ENCODE results near the gene TNIK.

Gene TNIK

GRCh38 chr3:171044835-171045793 is 415.1 kb downstream of the TNIK start:
- no peak for DNase-seq
- intact Hi-C loops (cut with DNase I) = loop anchor here (5.0 kb wide), 1 partner anchor 522 kb away; no protein-coding TSS in a partner anchor

- intact Hi-C loops (cut with DNase I) = no loop called here
- no peak for DNase-seq
These were observed 415.8 kb downstream of the TNIK start for GRCh38 chr3:171044384-171044783.

GRCh38 chr3:171039674-171040073 is 420.5 kb downstream of the TNIK start:
- intact Hi-C loops (cut with DNase I) = no loop called here

GRCh38 chr3:171038342-171038741 is 421.9 kb downstream of the TNIK start:
- intact Hi-C loops (cut with DNase I) = no loop called here
- no peak for DNase-seq

More at GRCh38 chr3:171039674-171040073, 420.5 kb downstream of the TNIK start:
- DNase-seq = no peak

- intact Hi-C loops (cut with DNase I) = no loop called here
- DNase-seq = no peak
These were observed 431.4 kb downstream of the TNIK start for GRCh38 chr3:171028779-171029232.

- intact Hi-C loops (cut with DNase I) = no loop called here
- DNase-seq = peak in 9 of 10 donors; percentile 14 to 88 (median 35)
These were observed 432.0 kb downstream of the TNIK start for GRCh38 chr3:171028025-171028778.

- DNase-seq = no peak
- intact Hi-C loops (cut with DNase I) = no loop called here
These were observed 433.5 kb downstream of the TNIK start, which contains the start of gene SLC2A2 for GRCh38 chr3:171026597-171027293. TSS of gene SLC2A2 (minus strand) at chr3:171026720. CDS start at chr3:171026670, 50 bp downstream.

GRCh38 chr3:171023566-171023965 is 436.6 kb downstream of the TNIK start:
- intact Hi-C loops (cut with DNase I) = no loop called here
- DNase-seq = no peak

GRCh38 chr3:171021377-171021776 is 438.8 kb downstream of the TNIK start:
- intact Hi-C loops (cut with DNase I) = no loop called here

GRCh38 chr3:171018156-171018935 is 441.9 kb downstream of the TNIK start:
- no peak for DNase-seq
- intact Hi-C loops (cut with DNase I) = no loop called here

More at GRCh38 chr3:171021377-171021776, 438.8 kb downstream of the TNIK start:
- DNase-seq = no peak

GRCh38 chr3:171013822-171014748 is 446.1 kb downstream of the TNIK start:
- intact Hi-C loops (cut with DNase I) = no loop called here

GRCh38 chr3:171011873-171012336 is 448.3 kb downstream of the TNIK start:
- intact Hi-C loops (cut with DNase I) = no loop called here
- DNase-seq = no peak

More at GRCh38 chr3:171013822-171014748, 446.1 kb downstream of the TNIK start:
- no peak for DNase-seq

Measured in posterior cingulate gyrus (tissue), 11 donors.